ENCODE data around the gene AOPEP. TPM values are rescaled to one million over a fixed set of nuclear protein-coding genes. Genes with fewer than 3 reads are reported as not detected.
"Not testable (repeated sequence)": the region's sequence is repeated elsewhere in the genome, so short reads cannot be mapped to it uniquely, and the experiment has no call there.

Gene AOPEP
- total RNA-seq, 1 donor from 2014 or later = 175 TPM

DNA sequence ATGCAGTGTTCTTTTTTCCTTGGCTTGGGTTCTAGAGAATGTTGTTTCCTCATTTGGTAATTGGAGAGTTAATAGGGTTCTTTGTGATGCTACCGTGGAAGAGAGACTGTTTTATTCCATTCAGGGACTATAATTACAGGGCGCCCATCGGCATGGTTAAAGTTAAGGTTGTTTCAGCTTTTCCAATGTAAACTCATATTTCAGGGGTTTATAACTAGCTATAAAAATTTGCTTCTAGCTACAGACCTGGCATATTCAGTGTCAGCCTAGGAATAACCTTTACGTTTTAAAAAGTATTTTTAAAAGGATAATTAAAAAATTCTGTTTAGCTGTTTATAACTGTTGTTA lies 99.1 kb downstream of the AOPEP start:
- DNase-seq = no peak
- Histone ChIP-seq H3K4me3 (no peak overlapping the region), H3K36me3 (no peaks in the 10 kb centered on the region), H3K9me3 (replicated peaks) (no peaks in the 10 kb centered on the region), H3K27me3 (ENCODE audit: low read depth) (no peaks in the 10 kb centered on the region), H3K4me1 (peaks cover 60% of the 10 kb centered on the region), H3K27ac (replicated peaks) (no peak overlapping the region)
- TF ChIP-seq, protein P1, sequence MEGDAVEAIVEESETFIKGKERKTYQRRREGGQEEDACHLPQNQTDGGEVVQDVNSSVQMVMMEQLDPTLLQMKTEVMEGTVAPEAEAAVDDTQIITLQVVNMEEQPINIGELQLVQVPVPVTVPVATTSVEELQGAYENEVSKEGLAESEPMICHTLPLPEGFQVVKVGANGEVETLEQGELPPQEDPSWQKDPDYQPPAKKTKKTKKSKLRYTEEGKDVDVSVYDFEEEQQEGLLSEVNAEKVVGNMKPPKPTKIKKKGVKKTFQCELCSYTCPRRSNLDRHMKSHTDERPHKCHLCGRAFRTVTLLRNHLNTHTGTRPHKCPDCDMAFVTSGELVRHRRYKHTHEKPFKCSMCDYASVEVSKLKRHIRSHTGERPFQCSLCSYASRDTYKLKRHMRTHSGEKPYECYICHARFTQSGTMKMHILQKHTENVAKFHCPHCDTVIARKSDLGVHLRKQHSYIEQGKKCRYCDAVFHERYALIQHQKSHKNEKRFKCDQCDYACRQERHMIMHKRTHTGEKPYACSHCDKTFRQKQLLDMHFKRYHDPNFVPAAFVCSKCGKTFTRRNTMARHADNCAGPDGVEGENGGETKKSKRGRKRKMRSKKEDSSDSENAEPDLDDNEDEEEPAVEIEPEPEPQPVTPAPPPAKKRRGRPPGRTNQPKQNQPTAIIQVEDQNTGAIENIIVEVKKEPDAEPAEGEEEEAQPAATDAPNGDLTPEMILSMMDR (IDR thresholded peaks at IDR 0.05; ENCODE audit: borderline replicate concordance) = no peak
- intact Hi-C loops (cut with micrococcal nuclease) = no loop called here

DNA sequence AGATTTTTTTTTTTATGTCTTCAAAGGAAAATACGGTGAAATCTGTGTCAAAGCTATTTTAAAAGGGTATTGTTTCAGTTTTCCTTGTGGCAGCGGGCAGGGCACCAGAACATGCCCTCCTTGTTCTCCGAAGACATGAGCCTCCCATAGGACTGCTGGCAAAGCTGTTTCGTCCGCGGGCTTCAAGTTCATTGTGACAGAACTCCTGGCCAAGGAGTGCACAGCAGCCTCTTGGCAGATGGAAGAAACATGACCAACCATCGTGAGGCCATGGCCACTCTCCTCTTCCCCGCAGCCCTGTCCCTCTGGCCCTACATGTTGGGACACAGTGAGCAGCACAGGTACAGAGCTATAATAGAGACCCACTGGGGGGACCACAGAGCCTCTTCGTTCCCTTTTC lies 99.5 kb downstream of the AOPEP start:
- DNase-seq = no peak
- Histone ChIP-seq H3K9me3 (replicated peaks) (no peaks in the 10 kb centered on the region), H3K27me3 (ENCODE audit: low read depth) (no peaks in the 10 kb centered on the region), H3K4me1 (peaks cover 60% of the 10 kb centered on the region), H3K4me3 (no peak overlapping the region), H3K27ac (replicated peaks) (no peak overlapping the region), H3K36me3 (no peaks in the 10 kb centered on the region)
- TF ChIP-seq, protein P1 (IDR thresholded peaks at IDR 0.05; ENCODE audit: borderline replicate concordance) = no peak
- intact Hi-C loops (cut with micrococcal nuclease) = no loop called here

DNA sequence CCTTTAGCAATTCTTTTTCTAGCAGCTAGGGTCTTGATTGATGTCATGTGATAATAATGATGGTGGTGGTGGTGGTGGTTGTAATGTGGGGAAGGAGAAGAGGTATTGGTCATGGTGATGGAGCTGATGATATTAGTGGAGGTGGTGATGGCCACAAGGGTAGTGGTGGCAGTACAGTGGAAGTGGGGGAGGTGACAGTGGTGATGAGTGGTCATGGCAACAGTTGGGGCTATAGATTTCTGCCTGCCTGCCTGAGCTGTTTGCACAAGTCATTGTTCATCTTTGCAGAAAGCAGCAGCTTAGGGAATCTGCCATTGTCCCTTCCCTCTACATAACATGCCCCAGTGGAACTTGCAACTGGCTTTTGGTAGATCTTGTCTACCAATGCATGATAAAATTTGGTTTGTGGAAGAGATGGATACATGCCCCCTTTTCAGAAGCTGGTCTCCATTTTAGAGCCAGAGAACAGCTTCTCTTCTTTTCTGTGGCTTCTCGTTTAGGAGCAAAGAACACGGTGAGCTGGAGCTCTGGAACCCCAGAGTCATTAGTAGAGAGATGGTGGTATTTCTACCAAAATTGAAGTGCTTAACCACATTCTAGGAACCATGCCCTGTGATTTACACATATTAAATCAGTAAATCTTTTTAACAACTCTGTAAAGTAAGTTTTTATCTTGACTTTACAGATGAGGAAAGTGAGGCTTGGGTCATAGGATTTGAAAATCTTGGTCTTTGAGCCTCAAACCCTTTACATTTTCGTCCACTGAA lies 100.3 kb downstream of the AOPEP start:
- Histone ChIP-seq H3K27ac (replicated peaks) (peak overlapping the region; percentile 63), H3K9me3 (replicated peaks) (no peaks in the 10 kb centered on the region), H3K4me1 (peaks cover 60% of the 10 kb centered on the region), H3K36me3 (no peaks in the 10 kb centered on the region), H3K27me3 (ENCODE audit: low read depth) (no peaks in the 10 kb centered on the region), H3K4me3 (no peak overlapping the region)
- DNase-seq = no peak
- TF ChIP-seq, protein P1 (IDR thresholded peaks at IDR 0.05; ENCODE audit: borderline replicate concordance) = no peak
- intact Hi-C loops (cut with micrococcal nuclease) = no loop called here

DNA sequence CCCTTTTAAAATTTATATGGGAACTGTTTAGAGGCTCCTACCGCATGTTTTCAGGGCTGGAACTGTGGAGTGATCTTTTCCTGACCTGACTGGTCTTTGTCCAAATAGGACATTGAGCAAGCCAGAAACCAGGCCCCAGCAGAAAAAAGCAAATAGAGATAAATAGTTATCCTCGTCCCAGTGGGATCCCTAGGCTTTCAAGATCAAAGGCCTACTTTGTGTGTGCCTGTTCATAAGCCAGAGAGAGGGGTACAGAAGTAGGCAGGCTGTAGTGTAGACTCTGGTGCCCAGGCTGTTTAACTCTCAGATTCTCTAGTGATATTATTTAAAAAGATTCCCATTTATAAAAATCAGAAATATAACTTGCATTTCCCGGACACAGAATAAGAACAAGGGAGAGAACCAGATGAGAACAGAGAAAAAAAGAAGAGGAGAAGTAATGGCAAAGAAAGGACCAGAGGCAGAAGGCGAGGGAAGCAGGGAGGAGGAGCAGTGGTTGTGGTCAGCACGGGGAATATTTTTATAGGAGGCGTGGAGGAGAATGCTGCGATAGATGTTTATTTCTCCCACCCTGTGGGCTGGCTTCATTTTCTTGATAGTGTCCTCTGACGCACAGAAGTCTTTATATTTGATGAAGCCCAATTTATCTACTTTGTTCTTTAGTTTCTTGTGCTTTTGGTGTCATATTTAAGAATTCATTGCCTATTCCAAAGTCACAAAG lies 101.2 kb downstream of the AOPEP start:
- no peaks in the 10 kb centered on the region for H3K27me3 ChIP-seq (ENCODE audit: low read depth)
- no peaks in the 10 kb centered on the region for H3K36me3 ChIP-seq
- no peak overlapping the region for H3K4me3 ChIP-seq
- H3K4me1 ChIP-seq = peaks cover 55% of the 10 kb centered on the region
- H3K9me3 ChIP-seq (replicated peaks) = no peaks in the 10 kb centered on the region
- peak overlapping the region; percentile 63 for H3K27ac ChIP-seq (replicated peaks)
- TF ChIP-seq, protein P1 (IDR thresholded peaks at IDR 0.05; ENCODE audit: borderline replicate concordance) = no peak
- no peak for DNase-seq
- intact Hi-C loops (cut with micrococcal nuclease) = no loop called here

DNA sequence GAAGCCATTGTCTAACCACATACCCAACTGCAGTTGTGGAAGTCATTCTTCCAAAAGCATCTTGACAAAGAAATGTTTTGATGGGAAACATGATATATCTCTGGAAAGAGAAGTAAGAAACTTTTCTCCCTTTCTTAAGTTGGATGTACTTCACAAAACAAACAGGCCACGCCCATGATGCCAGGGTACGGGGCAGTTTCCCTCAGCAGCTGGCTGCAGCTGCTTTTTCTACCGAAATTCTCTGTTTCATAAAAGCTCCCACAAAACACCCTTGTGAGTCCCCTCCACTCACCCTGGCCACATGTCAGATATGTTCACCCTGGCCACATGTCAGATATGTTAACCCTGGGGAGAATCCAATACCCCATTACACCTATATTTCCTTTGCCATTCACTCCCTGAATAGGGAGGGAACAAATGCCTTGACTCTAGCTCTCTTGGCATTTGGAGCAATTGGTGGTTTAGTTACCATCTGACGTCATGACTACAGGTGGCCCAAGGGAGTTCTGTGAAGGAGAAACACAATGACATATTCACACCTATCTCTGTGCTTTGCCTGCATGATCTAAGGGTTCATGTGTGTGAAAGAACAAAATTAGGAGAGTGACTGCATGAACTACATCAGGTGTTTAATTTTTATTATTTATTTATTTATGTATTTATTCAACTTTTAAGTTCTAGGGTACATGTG lies 103.0 kb downstream of the AOPEP start:
- H3K27me3 ChIP-seq (ENCODE audit: low read depth) = no peaks in the 10 kb centered on the region
- peaks cover 37% of the 10 kb centered on the region for H3K4me1 ChIP-seq
- intact Hi-C loops (cut with micrococcal nuclease) = no loop called here
- no peak overlapping the region for H3K4me3 ChIP-seq
- H3K36me3 ChIP-seq = no peaks in the 10 kb centered on the region
- H3K27ac ChIP-seq (replicated peaks) = no peak overlapping the region
- no peak for DNase-seq
- no peaks in the 10 kb centered on the region for H3K9me3 ChIP-seq (replicated peaks)
- TF ChIP-seq, protein P1 (IDR thresholded peaks at IDR 0.05; ENCODE audit: borderline replicate concordance) = no peak

DNA sequence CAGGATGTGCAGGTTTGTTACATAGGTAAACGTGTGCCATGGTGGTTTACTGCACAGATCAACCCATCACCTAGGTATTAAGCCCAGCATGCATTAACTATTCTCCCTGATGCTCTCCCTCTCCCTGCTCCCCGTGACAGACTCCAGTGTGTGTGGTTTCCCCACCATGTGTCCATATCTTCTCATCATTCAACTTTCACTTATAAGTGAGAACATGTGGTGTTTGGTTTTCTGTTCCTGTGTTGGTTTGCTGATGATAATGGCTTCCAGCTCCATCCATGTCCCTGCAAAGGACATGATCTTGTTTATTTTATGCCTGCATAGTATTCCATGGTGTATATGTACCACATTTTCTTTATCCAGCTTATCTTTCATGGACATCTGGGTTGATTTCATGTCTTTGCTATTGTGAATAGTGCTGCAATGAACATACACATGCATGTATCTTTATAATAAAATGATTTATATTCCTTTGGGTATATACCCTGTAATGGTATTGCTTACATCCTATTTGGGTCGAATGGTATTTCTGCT lies 103.6 kb downstream of the AOPEP start:
- H3K4me3 ChIP-seq; H3K27me3 ChIP-seq (ENCODE audit: low read depth); H3K36me3 ChIP-seq; H3K27ac ChIP-seq (replicated peaks); intact Hi-C loops (cut with micrococcal nuclease); DNase-seq; H3K9me3 ChIP-seq (replicated peaks): not testable (repeated sequence)
- H3K4me1 ChIP-seq = peaks cover 31% of the 10 kb centered on the region
